Adrenal gland (tissue), 5 donors: ENCODE measurements around the gene CORO2A.

ENCODE experiments used
- POLR2A ChIP-seq, 2 donors: fragments of 450-650 bp; IDR thresholded peaks; one replicate each; pipeline ENCODE4 v1.6.1; 2017; ENCODE audit warnings: antibody characterized with exemption in 2 of 2, mild to moderate bottlenecking in 2 of 2, moderate library complexity in 1 of 2
- TF ChIP-seq, protein P1 (sequence below), 6 experiments: fragments of 450-650 bp in 4 of 6; fragments of 200-600 bp in 2 of 6; sonication (generic) in 1 of 6; IDR thresholded peaks; 1 replicate in 5 of 6; 2 replicates in 1 of 6; pipeline versions ENCODE4 v1.5.1 to v1.8.0; 2016 to 2021; ENCODE audit warnings: antibody characterized with exemption in 6 of 6, mild to moderate bottlenecking in 2 of 6, moderate library complexity in 1 of 6
- donor health status: DM: no; HTN: no; CAD: no.

DNA sequence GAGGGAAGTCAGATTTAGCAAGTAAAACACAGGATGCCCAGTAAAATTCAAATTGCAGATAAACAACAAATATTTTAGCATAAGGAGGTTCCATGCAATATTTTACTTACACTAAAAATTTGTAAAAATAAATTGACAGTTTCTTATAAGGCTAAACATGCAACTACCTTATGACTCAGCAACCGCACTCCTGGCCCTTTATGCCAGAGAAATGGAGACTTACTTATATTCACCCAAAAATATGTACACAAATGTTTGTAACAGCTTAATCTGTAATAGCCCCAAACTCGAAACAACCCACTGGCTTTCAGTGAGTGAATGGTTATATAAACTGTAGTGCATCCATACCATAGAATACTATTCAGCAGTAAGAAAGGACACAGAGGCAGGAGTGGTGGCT lies 44.9 kb downstream of the CORO2A start:
- TF ChIP-seq, protein P1, sequence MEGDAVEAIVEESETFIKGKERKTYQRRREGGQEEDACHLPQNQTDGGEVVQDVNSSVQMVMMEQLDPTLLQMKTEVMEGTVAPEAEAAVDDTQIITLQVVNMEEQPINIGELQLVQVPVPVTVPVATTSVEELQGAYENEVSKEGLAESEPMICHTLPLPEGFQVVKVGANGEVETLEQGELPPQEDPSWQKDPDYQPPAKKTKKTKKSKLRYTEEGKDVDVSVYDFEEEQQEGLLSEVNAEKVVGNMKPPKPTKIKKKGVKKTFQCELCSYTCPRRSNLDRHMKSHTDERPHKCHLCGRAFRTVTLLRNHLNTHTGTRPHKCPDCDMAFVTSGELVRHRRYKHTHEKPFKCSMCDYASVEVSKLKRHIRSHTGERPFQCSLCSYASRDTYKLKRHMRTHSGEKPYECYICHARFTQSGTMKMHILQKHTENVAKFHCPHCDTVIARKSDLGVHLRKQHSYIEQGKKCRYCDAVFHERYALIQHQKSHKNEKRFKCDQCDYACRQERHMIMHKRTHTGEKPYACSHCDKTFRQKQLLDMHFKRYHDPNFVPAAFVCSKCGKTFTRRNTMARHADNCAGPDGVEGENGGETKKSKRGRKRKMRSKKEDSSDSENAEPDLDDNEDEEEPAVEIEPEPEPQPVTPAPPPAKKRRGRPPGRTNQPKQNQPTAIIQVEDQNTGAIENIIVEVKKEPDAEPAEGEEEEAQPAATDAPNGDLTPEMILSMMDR (IDR thresholded peaks at IDR 0.05): no peak
- no peak for TF ChIP-seq POLR2A (IDR thresholded peaks at IDR 0.05)
